Smooth muscle cell of the umbilical artery (primary cell): ENCODE data around the gene LHX6. TPM values are rescaled to one million over a fixed set of nuclear protein-coding genes. Genes with fewer than 3 reads are reported as not detected.

Source experiments
- total RNA-seq: library from RNA; depleted of rRNA; stranded (reverse); fragments of >200 nt; gene quantifications from 2 replicates; pipeline ENCODE4 v1.2.3, GENCODE V29; 2014

LHX6 gene
- total RNA-seq = not detected in 2 replicates

DNA sequence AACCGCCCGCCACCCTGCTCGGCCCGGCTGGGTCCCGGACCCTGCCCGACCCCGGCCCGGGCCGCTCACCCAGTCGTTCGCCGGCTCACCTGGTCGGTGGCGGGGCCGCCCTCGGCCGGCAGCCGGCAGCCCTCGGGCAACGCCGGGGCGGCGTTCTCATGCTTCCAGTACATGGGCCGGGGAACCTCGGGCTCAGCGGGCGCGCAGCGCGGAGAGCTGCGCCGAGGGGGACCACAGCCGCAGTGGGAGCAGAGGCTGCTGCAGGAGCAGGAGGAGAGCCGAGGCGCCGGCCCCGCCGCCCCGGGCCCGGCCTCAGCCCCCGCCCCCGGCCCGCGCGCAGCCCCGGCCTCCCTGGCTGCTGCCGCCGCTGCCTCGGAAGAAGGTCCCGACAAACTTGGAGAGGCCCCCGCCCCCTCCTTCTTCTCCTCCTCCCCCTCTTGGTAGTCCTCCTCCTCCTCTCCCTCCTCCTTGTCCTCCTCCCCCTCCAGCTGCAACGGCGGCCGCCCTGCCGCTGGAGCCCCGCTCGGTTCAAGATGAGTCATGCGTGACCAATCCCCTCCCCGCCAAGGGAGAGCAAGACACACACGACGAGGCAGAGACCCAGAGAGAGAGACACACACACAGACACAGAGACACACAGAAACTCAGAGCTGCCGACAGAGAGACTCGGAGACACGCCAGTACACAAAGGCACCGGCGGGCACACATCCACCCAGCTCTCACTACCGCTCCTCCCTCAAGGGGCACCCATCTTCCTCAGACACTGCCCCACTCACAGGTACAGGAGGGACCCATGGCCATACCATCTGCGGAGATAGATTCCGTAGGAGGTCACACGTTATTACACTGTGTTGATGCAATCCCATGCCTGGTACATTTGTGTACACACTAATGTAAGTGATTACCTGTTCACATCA, at the start of gene LHX6:
Gene LHX6 (minus strand): TSS at position 390 of the 917 bp plus-strand sequence. CDS start 217 bp downstream, at position 173.

DNA sequence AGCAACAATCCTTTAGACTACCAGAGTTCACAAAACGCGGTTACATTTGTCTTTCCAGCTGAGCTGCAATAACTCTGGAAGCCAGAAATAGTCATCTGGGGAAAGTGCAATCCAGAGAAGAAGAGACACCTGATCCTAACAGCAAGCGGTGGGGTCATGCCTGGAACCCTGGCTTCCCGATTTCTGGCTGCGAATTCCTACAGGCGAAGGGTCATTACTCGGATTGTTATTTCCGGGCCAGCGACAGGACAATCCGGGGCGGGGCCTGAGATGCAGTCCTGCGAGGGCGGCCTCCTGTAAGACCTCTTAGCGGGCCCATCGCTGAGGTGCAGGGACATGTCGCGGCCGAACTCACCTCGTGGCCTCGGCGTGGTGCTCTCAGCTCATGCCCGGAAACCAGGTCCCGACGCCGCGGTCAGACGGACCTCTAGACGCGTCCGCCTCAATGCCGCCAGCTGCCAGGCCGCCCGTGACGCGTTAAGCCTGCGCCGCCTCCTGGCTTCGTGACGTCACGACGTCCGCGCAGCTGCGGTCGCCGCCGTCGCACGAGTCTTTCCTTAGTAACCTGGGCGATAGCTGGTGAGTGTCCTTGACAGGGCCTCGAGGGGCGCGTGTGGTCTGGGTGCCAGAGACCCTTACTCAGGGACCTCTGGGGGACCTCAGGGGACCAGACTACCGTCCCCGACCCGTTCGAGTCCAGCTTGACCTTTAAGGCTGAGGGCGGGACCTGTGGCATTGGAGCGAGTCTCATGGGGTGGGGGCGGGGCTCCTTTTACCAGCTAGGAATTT, 35.8 kb upstream of the LHX6 start, which contains the start of the genes MRRF and RBM18:
Gene MRRF (plus strand): TSS at position 523 of the 789 bp plus-strand sequence. CDS start 6,010 bp downstream, outside the sequence.
Gene RBM18 (minus strand): TSS at position 481 of the 789 bp plus-strand sequence. CDS start 3,348 bp downstream, outside the sequence.

DNA sequence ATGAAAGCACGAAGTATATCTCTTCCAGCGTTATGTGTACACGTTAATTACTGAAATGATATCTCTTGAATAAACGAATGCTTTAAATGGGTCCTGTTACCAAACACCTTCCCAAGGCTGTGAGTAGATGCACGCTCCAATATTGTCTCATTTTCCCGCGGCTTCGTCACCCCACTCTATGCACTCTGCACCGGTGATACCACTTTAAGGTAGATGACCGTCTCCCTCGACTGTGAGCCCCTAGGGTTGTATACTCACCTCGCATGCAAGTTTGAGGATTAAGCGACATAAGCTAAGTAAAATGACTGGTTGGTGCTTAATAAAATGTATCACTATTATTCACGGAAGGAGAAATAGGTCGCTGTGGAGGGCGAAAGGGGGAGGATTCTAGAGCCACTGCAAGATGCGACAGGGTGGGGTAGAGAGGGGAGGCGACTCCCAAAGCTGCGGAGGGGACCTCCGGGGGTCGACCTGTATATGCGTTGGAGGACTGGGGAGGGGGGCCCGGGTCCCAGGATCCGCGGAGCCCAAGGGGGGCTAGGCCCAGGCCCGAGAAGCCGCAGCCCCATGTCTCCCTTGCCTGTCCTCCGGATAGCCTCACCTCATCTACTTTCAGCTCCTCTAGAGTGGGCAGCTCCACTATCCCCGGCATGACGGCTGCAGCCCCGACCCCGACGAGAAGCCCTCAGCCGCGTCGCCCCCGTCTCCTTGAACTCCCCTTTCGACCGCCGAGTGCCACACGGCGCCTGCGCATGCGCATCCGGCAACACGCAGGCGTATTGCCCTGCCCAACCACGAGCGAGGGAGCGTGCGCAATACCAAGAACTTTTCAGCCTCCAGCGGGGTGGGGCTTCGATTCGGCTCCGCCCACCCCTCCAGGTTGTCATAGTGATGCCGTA, 69.5 kb downstream of the LHX6 start, which contains the start of the genes MORN5 and NDUFA8:
Gene MORN5 (plus strand): TSS at position 883 of the 899 bp plus-strand sequence. CDS start 65 bp downstream, outside the sequence.
Gene NDUFA8 (minus strand): TSS at position 754 of the 899 bp plus-strand sequence. CDS start 102 bp downstream, at position 652.

Other genes with a start within 250 kb of the LHX6 start
- gene TTLL11, start 135.6 kb downstream of the LHX6 start, total RNA-seq = 3.6 and 4.6 TPM in 2 replicates
- gene NDUFA8, start 69.2 kb downstream of the LHX6 start, total RNA-seq = 31.0 and 34.7 TPM in 2 replicates
- not detected in 2 replicates for gene MORN5, start 69.0 kb downstream of the LHX6 start, total RNA-seq
- 11.0 and 13.9 TPM in 2 replicates for gene RBM18, start 35.9 kb upstream of the LHX6 start, total RNA-seq
- 24.9 and 29.5 TPM in 2 replicates for gene MRRF, start 35.9 kb upstream of the LHX6 start, total RNA-seq
- 2.6 and 4.5 TPM in 2 replicates for gene PTGS1, start 142.1 kb upstream of the LHX6 start, total RNA-seq
- not detected in 2 replicates for gene OR1J1, start 249.0 kb upstream of the LHX6 start, total RNA-seq